ENCODE results near the gene APOBEC3F.
"Not testable (repeated sequence)": the region's sequence is repeated elsewhere in the genome, so short reads cannot be mapped to it uniquely, and the experiment has no call there.

- TF ChIP-seq, protein P1, sequence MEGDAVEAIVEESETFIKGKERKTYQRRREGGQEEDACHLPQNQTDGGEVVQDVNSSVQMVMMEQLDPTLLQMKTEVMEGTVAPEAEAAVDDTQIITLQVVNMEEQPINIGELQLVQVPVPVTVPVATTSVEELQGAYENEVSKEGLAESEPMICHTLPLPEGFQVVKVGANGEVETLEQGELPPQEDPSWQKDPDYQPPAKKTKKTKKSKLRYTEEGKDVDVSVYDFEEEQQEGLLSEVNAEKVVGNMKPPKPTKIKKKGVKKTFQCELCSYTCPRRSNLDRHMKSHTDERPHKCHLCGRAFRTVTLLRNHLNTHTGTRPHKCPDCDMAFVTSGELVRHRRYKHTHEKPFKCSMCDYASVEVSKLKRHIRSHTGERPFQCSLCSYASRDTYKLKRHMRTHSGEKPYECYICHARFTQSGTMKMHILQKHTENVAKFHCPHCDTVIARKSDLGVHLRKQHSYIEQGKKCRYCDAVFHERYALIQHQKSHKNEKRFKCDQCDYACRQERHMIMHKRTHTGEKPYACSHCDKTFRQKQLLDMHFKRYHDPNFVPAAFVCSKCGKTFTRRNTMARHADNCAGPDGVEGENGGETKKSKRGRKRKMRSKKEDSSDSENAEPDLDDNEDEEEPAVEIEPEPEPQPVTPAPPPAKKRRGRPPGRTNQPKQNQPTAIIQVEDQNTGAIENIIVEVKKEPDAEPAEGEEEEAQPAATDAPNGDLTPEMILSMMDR (IDR thresholded peaks at IDR 0.05): not testable (repeated sequence)
- TF ChIP-seq POLR2A (IDR thresholded peaks at IDR 0.05); EP300 (IDR thresholded peaks at IDR 0.05; ENCODE audit: low read depth); POLR2AphosphoS5 (IDR thresholded peaks at IDR 0.05): not testable (repeated sequence)
These were observed 9.0 kb upstream of the APOBEC3F start for GRCh38 chr22:39031434-39032295.
